Epithelial cell of proximal tubule (primary cell): ENCODE data around the gene HS6ST3. TPM values are rescaled to one million over a fixed set of nuclear protein-coding genes. Genes with fewer than 3 reads are reported as not detected.

Source experiments
- DNase-seq: peaks from one replicate; pipeline ENCODE4 v3.0.0-alpha.2; 2011; ENCODE audit warnings: low read depth
- H3K4me3 ChIP-seq: 2 replicates; pipeline ENCODE4 v1.5.1; 2011; ENCODE audit warnings: low read depth, mild to moderate bottlenecking, low read length
- total RNA-seq: library from RNA; depleted of rRNA; stranded (reverse); fragments of >200 nt; gene quantifications from 2 replicates; pipeline ENCODE4 v1.2.3, GENCODE V29; 2015
- TF ChIP-seq, protein P1 (sequence below): conservative IDR thresholded peaks from 2 replicates; pipeline ENCODE4 v1.5.1; 2012; ENCODE audit warnings: low read depth, mild to moderate bottlenecking, low read length

Gene HS6ST3
- total RNA-seq, 1 donor from 2014 or later: 0.29 TPM

DNA sequence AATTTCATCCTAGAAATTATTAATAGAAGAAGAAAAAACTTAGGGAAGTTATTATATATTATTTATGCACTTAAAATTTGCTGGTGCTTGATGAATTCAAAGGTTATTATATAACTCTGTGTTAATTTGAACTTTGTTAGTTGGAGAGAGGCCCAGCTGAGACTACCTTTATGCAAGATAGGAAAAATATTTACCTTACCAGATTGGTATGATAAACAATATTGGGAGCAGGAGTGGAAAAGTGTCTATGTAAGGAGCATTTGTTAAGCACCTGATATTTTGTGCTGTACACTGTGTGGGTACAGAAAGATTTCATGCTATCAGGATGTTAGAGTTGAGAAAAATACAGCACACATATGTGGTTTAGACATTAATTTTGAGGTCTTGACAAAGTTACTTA lies 547.1 kb downstream of the HS6ST3 start:
- TF ChIP-seq, protein P1, sequence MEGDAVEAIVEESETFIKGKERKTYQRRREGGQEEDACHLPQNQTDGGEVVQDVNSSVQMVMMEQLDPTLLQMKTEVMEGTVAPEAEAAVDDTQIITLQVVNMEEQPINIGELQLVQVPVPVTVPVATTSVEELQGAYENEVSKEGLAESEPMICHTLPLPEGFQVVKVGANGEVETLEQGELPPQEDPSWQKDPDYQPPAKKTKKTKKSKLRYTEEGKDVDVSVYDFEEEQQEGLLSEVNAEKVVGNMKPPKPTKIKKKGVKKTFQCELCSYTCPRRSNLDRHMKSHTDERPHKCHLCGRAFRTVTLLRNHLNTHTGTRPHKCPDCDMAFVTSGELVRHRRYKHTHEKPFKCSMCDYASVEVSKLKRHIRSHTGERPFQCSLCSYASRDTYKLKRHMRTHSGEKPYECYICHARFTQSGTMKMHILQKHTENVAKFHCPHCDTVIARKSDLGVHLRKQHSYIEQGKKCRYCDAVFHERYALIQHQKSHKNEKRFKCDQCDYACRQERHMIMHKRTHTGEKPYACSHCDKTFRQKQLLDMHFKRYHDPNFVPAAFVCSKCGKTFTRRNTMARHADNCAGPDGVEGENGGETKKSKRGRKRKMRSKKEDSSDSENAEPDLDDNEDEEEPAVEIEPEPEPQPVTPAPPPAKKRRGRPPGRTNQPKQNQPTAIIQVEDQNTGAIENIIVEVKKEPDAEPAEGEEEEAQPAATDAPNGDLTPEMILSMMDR: no peak
- H3K4me3 ChIP-seq: no peak overlapping the region
- no peak for DNase-seq

DNA sequence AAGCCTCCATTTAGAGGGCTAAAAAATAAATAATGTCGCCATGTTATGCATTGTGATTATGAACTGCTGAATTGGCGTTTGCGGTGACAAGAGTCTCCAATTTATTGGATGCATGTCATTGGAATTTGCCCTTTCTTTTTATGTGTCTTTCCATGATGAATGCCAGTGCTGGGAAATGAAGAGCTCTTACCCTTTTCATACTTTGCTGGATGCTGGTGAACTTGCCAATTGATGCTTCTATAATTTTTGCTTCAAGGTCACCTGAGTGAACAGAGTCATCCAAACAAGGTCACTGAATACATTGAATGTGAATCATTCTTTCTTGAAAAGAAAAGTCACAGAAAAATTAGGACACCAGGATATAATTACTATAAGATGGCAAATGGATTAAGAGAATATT lies 556.2 kb downstream of the HS6ST3 start:
- no peak for DNase-seq
- TF ChIP-seq, protein P1: no peak
- H3K4me3 ChIP-seq: no peak overlapping the region

DNA sequence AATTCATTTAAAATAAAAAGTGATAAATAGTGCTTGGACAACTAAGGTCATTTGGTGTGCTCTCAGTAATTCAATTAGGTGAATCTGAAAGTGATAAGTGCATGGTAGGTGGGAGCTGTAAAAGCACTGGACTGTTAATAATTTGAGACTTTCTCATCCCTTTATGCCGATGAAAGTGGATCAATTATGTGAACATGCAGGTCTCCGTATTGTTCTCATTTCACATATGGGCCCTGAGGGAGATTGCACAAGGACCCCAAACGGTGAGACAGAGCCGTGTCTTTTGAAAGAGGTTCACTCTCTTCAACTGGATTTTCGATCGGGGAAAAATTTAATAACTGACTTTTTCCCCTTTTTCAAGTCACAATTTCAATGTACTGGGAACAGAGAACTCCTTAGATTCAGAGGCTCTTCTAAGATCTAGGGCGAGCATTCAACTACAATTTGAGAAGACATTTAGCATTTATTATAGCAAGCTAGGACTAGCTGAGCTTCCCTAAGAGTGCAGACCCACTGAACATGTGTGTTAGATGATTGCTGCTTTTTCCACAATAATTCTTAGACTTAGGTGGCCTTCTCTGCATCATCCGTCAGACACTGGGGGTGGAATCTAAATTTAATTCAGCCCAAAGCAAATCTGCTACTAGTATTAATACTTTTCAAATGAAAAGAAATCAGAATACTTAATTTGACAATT lies 556.8 kb downstream of the HS6ST3 start:
- DNase-seq: no peak
- TF ChIP-seq, protein P1: no peak
- H3K4me3 ChIP-seq: no peak overlapping the region

DNA sequence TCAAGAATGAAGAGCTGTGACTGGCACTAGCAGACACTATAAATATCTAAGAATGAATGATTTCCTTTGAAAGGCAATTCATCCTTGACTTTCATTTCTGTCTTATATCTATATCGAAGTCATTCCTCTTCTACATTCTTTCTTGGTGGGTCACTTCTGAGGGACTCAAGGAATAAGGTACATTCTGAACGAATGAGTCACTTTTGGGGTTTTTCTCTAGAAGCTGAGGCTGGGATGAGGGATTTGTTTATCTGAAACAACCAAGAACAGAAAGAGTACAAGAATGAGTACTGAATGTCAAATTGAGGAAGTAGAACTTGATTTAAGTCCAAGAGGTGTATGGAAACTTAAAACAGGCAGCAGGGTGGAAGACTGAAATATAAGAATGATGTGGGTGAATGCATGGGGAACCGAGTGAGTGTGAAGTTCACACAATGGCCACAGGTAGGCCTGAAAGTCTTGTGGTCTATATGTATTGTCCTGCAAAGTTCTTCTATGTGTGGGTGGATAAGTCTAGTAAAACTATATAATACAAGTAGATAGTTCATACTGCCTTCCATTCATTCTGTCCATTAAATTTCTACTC lies 560.5 kb downstream of the HS6ST3 start:
- TF ChIP-seq, protein P1: no peak
- DNase-seq: peak; percentile 74
- H3K4me3 ChIP-seq: no peak overlapping the region

DNA sequence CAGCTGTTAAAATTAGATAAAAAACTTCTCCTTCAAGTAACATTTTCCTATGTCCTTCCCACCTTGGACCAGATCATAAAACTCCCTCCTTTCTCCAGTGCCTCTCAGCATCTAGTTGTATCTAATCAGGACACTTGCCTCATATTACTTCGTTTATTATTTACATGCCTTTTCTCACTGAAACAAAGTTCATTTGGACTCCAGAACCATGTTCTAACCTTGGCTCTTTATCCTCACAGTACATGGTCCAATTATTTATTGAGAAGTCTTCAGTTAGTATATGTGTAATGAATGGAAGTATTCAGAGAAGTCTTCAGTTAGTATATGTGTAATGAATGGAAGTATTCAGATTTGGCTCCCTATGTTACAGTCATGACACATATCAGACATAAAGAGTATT lies 561.7 kb downstream of the HS6ST3 start:
- DNase-seq: no peak
- TF ChIP-seq, protein P1: no peak
- H3K4me3 ChIP-seq: no peak overlapping the region

DNA sequence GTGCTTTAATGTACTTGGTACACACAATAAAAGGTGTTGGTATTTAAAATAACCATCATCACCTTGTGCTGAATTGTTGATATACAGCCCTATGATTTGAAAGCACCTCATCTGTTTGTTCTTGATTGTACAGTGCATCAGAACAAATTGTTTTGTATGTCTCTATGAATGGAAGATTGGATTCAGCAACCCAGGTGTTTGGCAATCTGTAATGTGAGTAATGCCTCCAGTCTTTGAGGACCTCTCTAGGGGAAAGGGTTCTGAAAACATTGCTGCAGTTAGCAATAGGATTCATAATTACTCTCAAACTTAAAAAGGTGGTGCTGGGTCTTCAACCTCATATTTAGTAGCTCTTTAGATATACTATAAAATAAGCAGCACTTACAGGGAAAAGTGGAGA lies 562.6 kb downstream of the HS6ST3 start:
- H3K4me3 ChIP-seq: no peak overlapping the region

More for the DNA sequence above, 562.6 kb downstream of the HS6ST3 start:
- TF ChIP-seq, protein P1: no peak
- no peak for DNase-seq
